IPS-18c (cell line): ENCODE measurements around the gene ERCC6L2.

Experiments used
- H3K4me3 ChIP-seq: 2 replicates; pipeline ENCODE4 v1.7.0; 2013; ENCODE audit warnings: low read depth, mild to moderate bottlenecking, low read length, moderate library complexity; ENCODE audit not compliant: insufficient read depth
- H3K9me3 ChIP-seq: one replicate; pipeline ENCODE4 v1.6.1; 2013; ENCODE audit warnings: mild to moderate bottlenecking, low read length, moderate library complexity; ENCODE audit not compliant: control insufficient read depth, insufficient read depth

Gene ERCC6L2

DNA sequence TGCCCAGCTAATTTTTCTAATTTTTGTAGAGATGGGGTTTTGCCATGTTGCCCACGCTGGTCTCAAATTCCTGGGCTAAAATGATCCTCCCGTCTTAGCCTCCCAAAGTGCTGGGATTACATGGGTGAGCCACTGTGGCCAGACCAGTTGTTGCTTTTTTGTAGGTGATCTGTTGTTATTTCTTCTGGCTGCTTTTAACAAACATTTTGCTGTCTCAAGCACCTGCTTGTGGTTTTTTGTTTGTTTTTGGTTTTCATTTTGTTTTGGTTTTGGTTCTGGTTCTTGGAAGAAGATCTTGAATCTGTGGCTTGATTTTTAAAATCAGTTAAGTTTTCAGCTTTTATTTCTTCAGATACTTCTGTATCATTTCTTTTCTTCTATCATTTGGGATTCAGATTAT, 21.1 kb downstream of the ERCC6L2 start:
- no peaks in the 10 kb centered on the region for H3K9me3 ChIP-seq
- H3K4me3 ChIP-seq, result no peak overlapping the region

DNA sequence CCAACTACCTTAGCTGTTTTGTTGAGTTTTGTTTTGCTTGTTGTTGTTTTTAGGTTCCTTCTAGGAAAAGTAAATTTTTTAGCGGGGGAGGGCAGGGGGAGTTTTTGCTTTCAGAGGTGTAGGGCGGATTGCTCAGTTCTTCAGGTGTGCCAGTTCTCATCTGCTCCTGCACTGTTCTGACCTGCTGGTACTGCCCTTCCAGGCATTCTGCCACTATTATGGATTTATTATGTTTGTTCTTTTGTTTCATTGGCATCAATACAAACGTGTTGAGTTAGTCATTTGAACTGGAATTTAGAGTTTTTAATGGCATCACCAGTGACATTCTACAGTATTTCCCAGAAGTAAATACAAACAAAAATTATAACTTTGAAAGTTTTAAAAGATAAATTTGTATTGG, 26.0 kb downstream of the ERCC6L2 start:
- Histone ChIP-seq H3K9me3 (no peaks in the 10 kb centered on the region), H3K4me3 (no peak overlapping the region)

- Histone ChIP-seq H3K4me3 (no peak overlapping the region), H3K9me3 (no peaks in the 10 kb centered on the region)
Observed at GRCh38 chr9:95903398-95903797, 27.9 kb downstream of the ERCC6L2 start.

DNA sequence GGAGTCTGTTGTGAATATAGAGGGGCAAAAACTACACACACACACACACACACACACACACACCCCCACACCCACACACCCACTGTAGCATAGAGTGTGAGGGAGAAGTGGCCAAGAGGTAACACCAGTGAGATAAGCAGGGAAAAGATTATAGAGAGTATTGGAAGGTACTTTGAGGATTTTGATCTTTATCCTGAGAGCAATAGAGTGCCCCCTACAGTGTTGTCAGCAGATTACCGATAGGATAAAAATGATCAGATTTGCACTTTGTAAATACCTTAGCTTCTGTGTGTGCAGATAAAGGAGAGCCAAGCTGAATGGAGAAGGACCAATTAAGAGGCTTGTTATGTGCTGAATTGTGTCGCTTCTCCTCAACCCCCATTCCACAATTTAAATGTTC, 32.3 kb downstream of the ERCC6L2 start:
- no peaks in the 10 kb centered on the region for H3K9me3 ChIP-seq
- H3K4me3 ChIP-seq, result no peak overlapping the region

DNA sequence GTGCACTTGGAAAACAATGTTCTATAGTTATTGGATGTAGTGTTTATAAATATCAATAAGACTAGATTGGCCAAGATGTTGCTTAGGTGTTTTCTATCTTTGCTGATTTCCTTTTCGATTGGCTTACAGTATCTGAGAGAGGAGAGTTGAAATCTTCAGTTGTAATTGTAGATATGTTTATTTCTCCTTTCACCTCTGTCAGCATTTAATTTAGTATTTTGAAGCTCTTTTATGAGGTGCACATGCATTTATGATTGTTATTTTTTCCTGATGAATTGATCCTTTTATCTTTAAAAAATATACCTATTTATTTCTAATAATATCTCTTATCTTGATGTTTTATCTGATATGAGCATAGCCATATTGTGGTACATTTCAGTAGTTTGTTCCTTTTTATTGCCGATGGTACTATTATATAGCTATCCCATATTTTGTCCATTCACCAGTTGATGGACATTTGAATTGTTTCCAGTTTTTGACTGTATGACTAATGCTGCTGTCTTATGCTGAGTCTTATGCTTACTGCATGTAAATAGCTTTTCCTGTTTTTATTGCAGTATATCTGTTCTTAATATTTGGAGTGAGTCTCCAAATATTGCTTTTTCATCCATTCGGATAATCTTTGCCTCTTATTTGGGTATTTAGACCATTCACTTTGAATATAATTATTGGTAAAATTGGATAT, 34.7 kb downstream of the ERCC6L2 start:
- Histone ChIP-seq H3K9me3 (no peaks in the 10 kb centered on the region), H3K4me3 (no peak overlapping the region)

DNA sequence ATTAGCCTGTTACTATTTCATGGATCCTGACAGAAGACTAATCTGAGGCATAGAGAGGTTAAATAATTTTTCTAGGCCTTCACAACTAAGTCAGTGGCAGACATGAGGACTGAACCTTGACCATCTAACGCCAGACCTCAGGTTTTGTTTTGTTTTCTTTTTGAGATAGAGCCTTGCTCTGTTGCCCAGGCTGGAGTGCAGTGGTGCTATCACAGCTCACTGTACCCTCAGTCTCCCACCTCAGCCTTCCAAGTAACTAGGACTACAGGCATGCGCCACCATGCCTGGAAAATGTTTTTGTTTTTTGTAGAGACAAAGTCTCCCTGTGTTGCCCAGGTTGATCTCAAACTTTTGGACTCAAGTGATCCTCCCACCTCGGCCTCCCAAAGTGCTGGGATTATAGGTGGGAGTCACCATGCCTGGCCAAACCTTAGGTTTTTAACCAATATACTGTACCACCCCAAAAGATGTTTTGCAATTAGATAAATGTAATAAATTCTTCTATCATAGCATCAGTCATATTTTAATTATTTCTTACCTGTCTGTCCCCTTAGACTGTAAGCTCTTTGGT, 35.4 kb downstream of the ERCC6L2 start:
- Histone ChIP-seq H3K9me3 (no peaks in the 10 kb centered on the region), H3K4me3 (no peak overlapping the region)

- Histone ChIP-seq H3K4me3 (no peak overlapping the region), H3K9me3 (no peaks in the 10 kb centered on the region)
Observed at GRCh38 chr9:95912773-95913172, 37.3 kb downstream of the ERCC6L2 start.

- Histone ChIP-seq H3K9me3 (no peaks in the 10 kb centered on the region), H3K4me3 (no peak overlapping the region)
Observed at GRCh38 chr9:95920017-95920416, 44.5 kb downstream of the ERCC6L2 start.

DNA sequence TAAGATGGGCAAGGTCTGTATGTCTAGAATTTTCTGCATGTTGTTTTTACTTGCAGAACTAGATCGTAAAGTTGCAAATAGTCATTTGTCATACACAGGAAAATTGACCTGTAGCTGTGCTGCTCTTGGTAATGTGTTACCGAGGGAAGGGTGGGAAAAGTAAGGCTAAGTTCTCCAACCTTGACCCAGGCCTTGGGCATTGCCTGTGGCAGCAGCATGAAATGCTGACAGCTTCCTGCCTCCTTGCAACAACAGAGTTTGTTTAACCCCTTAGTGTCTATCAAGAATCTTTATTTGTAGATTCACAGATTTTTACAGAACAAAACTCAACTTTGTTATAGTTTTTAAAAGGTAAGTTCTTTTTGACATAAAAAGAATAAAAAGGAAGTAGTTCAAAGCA, 48.3 kb downstream of the ERCC6L2 start:
- no peaks in the 10 kb centered on the region for H3K9me3 ChIP-seq
- no peak overlapping the region for H3K4me3 ChIP-seq

DNA sequence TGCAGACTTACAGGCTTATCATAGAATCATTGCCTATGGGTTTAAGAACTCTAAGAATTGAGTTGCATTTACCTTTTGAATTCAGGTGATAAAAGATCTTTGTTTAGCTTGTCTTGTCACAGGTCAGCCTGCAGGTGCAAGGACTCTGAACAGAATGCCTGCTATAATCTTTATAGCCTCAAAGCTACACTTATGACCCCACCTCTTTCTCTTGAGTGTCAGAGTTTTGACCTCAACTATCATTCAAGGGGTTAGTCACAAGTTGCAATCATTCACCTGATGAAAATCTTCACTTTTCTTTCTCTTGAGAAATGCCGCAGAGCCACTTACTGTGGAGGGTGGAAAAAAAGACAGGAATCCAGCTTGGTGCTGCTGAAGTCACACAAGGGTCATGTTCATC, 49.5 kb downstream of the ERCC6L2 start:
- no peaks in the 10 kb centered on the region for H3K9me3 ChIP-seq
- no peak overlapping the region for H3K4me3 ChIP-seq

DNA sequence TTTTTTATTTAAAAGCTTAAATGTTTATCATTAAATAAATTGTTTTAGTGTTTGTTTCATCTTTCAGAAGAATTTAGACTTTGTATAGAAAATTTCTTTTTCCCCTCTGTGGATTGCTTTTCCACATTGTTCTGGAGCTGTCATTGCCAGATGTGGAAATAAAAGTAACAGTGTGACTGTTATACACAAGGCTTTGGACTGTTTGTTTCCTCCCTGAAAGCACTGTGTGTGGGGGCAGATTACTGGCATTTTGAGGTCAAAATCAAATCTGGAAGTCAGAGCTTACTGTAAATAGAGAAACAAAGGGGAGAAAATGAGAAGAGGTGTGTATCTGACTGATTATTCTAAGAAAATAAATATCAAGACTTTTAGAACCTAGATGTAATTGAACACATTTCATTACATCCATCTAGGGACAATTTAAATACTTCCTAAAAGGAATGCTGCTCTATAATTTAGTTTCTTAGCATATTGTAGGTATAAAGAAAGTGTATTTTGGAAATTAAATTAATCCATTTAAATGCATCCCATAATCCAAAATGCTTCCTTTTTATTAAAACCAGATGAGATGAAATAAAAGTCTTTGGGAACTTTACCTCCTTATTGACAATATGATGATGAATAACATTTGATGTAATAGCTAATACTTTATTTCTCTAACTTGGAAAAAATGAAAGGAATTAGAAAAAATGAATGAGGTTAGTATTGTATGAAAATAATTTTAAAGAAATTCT, 51.9 kb downstream of the ERCC6L2 start:
- H3K4me3 ChIP-seq, result no peak overlapping the region
- H3K9me3 ChIP-seq, result no peaks in the 10 kb centered on the region

- H3K4me3 ChIP-seq, result no peak overlapping the region
Observed at GRCh38 chr9:95930277-95930676, 54.8 kb downstream of the ERCC6L2 start.

DNA sequence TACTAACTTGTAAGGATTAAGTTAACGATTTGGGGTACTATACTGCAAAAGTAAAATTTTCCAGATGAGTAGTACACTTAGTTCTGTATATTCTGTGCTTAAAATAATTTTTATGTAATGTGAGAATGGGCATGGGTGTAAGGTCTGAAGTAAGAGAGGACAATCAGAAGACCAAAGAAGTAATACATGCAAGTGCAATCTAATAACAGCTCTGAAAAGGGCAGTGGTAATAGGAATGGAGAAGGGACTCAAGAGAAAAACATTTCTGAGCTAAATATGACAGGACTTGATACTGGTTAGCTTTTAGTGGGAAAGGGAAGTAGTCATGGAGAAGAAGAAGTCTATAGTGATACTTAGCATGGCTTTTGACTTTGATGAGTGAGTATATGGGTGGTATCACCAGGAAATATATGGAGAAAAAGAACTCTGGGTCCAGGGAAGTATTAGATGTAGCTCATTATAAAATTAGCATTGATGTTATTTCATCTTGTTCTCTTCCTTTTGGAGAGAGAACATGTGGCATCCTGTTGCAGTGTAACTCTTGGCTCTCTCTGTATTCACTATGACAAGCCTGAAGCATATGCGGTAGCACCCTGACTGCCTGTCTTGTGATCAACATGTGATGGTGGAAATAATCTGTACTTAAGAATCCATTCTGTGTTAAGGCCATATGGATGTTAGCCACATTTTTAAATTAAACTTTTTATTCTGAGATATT, 60.5 kb downstream of the ERCC6L2 start:
- H3K4me3 ChIP-seq, result no peak overlapping the region
- no peaks in the 10 kb centered on the region for H3K9me3 ChIP-seq

More at GRCh38 chr9:95930277-95930676, 54.8 kb downstream of the ERCC6L2 start:
- no peaks in the 10 kb centered on the region for H3K9me3 ChIP-seq

DNA sequence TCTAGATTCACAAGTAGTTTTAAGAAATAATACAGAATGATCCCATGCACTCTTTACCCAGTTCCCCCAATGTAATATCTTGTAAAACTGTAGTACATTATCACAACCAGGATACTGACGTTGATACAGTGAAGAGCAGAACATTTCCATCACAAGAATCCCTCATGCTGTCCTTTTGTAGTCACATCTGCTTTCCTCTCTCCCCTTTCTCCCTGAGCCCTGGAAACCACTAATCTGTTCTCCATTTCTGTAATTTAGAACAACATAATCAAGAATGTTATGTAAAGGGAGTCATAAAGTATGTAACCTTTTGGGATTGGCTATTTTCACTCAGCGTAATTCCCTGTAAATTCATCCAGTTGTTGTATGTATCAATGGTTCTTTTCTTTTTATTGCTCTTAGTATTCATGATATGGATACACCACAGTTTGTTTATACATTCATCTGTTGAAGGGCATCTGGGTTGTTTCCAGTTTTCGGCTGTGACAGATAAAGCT, 61.1 kb downstream of the ERCC6L2 start:
- Histone ChIP-seq H3K4me3 (no peak overlapping the region), H3K9me3 (no peaks in the 10 kb centered on the region)

DNA sequence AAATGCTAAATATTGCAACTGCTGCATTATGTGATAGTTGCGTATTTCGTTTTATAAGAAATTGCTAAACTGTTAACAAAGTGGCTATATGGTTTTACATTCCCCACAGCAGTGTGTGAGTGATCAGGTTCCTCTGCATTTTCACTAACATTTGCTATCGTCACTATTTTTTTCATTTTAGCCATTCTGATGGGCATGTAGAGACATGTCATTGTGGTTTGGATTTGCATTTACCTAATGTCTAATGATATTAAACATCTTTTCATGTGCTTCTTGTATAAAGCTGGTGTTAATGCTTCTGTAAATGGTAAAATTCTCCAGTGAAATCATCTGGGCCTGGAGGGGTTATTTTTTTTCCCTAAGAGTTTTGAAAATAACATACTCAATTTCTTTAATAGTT, 61.6 kb downstream of the ERCC6L2 start:
- Histone ChIP-seq H3K4me3 (no peak overlapping the region), H3K9me3 (no peaks in the 10 kb centered on the region)

- no peaks in the 10 kb centered on the region for H3K9me3 ChIP-seq
- no peak overlapping the region for H3K4me3 ChIP-seq
Observed at GRCh38 chr9:95938724-95939123, 63.2 kb downstream of the ERCC6L2 start.

- Histone ChIP-seq H3K9me3 (no peaks in the 10 kb centered on the region), H3K4me3 (no peak overlapping the region)
Observed at GRCh38 chr9:95939472-95939871, 64.0 kb downstream of the ERCC6L2 start.

- H3K9me3 ChIP-seq, result no peaks in the 10 kb centered on the region
Observed at GRCh38 chr9:95940265-95940664, 64.8 kb downstream of the ERCC6L2 start.

More at GRCh38 chr9:95940265-95940664, 64.8 kb downstream of the ERCC6L2 start:
- no peak overlapping the region for H3K4me3 ChIP-seq
